OCI-LY3 (cell line): ENCODE data around the gene EIF3K.

Source experiments
- H2AFZ ChIP-seq: fragments of 200-600, 300-600 bp; shearing (Covaris generic); 2 replicates; pipeline ENCODE4 v1.6.0; 2014; ENCODE audit warnings: antibody characterized with exemption, low read depth, low read length
- H3K27ac ChIP-seq: fragments of 200-600, 300-600 bp; sonication (generic); 2 replicates; pipeline ENCODE4 v1.5.1; 2014; ENCODE audit warnings: mild to moderate bottlenecking, low read length, moderate library complexity, mixed read lengths
- H3K27me3 ChIP-seq: fragments of 200-600, 300-600 bp; sonication (generic); 2 replicates; pipeline ENCODE4 v1.6.1; 2014; ENCODE audit warnings: low read depth, low read length, mixed read lengths
- H3K36me3 ChIP-seq: fragments of 200-600, 300-600 bp; sonication (generic); replicated peaks from 2 replicates; pipeline ENCODE3; 2014; ENCODE audit warnings: low read depth, low read length, mixed read lengths
- H3K4me1 ChIP-seq: fragments of 300-600, 200-600 bp; sonication (generic); 2 replicates; pipeline ENCODE4 v1.6.1; 2014; ENCODE audit warnings: low read length, mixed read lengths
- H3K4me2 ChIP-seq: fragments of 200-600, 300-600 bp; sonication (generic); 2 replicates; pipeline ENCODE4 v1.6.1; 2014; ENCODE audit warnings: low read length, mixed read lengths
- H3K4me3 ChIP-seq: fragments of 300-600, 200-600 bp; sonication (generic); 2 replicates; pipeline ENCODE4 v1.5.1; 2014; ENCODE audit warnings: antibody characterized with exemption, mild to moderate bottlenecking, low read length, moderate library complexity
- H3K79me2 ChIP-seq: fragments of 300-600, 200-600 bp; shearing (Covaris generic); 2 replicates; pipeline ENCODE4 v1.6.1; 2014; ENCODE audit warnings: mild to moderate bottlenecking, low read length, mixed read lengths
- H3K9ac ChIP-seq: fragments of 300-600, 200-600 bp; shearing (Covaris generic); 2 replicates; pipeline ENCODE4 v1.6.0; 2014; ENCODE audit warnings: mild to moderate bottlenecking, low read length, moderate library complexity
- H3K9me3 ChIP-seq: fragments of 200-600, 300-600 bp; shearing (Covaris generic); 2 replicates; pipeline ENCODE4 v1.6.1; 2014; ENCODE audit warnings: low read length, mixed read lengths; ENCODE audit not compliant: insufficient read depth
- H4K20me1 ChIP-seq: fragments of 200-600, 300-600 bp; sonication (generic); 2 replicates; pipeline ENCODE4 v1.6.1; 2016; ENCODE audit warnings: low read length, mixed read lengths; ENCODE audit not compliant: insufficient read depth
- EZH2phosphoT487 ChIP-seq: fragments of 200-600 bp; shearing (Covaris generic); IDR thresholded peaks from 2 replicates; pipeline ENCODE4 v1.6.1; 2018; ENCODE audit warnings: antibody characterized with exemption, mixed run types, low read depth
- TF ChIP-seq, protein P1 (sequence below): fragments of 200-600, 300-600 bp; sonication (generic); IDR thresholded peaks from 2 replicates; pipeline ENCODE4 v1.5.1; 2014; ENCODE audit warnings: antibody characterized with exemption, low read length, low read depth

EIF3K gene

DNA sequence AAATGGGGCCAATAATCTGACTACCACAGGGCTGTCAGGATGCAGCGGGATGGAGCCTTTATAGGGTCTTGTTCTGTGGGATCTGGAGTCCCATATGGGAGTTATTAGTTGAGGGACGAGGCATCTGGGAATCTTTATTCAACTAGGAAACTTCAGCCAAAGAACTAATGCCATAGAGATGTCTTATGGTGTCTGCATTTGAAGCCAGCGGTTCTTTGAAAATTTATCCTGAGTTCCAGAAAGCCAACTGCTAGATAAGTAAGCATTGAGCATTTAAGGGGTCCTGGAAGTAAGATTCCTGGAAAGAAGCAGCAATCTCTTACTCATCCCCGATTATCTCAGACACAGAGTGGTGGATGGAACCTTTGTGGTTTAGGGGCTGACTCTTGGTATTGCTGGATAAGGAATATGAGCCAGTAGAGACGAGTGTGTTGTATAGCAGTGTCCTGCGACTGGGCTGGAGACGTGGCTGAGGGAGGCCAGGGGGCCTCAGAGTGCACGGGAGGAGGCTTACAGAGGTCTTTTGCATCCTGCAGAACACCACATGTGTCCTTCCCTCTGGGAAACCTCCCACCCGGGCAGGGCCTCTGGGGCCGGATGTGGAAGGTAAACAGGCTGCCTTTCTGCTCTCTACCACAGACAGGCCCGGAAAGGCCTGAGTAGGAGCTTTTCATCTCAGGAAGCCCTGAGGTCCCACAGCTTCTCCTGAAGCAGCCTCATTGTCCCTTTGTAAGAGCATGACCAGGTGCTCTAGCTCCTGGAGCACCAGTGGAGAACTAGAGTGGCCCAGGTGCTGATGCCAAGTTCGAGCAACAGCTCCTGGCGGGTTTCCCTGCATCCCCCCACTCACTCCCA is 57.3 kb downstream of the EIF3K start:
- Histone ChIP-seq H3K9ac (no peak overlapping the region; the same call in 1 of the 2 replicates), H4K20me1 (no peaks in the 10 kb centered on the region), H3K79me2 (peaks cover 90% of the 10 kb centered on the region), H3K9me3 (no peaks in the 10 kb centered on the region), H3K4me3 (no peak overlapping the region), H2AFZ (no peak overlapping the region), H3K4me1 (peaks cover 26% of the 10 kb centered on the region), H3K36me3 (peaks cover 21% of the 10 kb centered on the region), H3K27ac (peak overlapping the region; percentile 86; the same call in 1 of the 2 replicates), H3K27me3 (no peaks in the 10 kb centered on the region), H3K4me2 (peak overlapping the region; percentile 80; the same call in 1 of the 2 replicates)
- TF ChIP-seq, protein P1, sequence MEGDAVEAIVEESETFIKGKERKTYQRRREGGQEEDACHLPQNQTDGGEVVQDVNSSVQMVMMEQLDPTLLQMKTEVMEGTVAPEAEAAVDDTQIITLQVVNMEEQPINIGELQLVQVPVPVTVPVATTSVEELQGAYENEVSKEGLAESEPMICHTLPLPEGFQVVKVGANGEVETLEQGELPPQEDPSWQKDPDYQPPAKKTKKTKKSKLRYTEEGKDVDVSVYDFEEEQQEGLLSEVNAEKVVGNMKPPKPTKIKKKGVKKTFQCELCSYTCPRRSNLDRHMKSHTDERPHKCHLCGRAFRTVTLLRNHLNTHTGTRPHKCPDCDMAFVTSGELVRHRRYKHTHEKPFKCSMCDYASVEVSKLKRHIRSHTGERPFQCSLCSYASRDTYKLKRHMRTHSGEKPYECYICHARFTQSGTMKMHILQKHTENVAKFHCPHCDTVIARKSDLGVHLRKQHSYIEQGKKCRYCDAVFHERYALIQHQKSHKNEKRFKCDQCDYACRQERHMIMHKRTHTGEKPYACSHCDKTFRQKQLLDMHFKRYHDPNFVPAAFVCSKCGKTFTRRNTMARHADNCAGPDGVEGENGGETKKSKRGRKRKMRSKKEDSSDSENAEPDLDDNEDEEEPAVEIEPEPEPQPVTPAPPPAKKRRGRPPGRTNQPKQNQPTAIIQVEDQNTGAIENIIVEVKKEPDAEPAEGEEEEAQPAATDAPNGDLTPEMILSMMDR = no peak
- TF ChIP-seq EZH2phosphoT487 = no peak

DNA sequence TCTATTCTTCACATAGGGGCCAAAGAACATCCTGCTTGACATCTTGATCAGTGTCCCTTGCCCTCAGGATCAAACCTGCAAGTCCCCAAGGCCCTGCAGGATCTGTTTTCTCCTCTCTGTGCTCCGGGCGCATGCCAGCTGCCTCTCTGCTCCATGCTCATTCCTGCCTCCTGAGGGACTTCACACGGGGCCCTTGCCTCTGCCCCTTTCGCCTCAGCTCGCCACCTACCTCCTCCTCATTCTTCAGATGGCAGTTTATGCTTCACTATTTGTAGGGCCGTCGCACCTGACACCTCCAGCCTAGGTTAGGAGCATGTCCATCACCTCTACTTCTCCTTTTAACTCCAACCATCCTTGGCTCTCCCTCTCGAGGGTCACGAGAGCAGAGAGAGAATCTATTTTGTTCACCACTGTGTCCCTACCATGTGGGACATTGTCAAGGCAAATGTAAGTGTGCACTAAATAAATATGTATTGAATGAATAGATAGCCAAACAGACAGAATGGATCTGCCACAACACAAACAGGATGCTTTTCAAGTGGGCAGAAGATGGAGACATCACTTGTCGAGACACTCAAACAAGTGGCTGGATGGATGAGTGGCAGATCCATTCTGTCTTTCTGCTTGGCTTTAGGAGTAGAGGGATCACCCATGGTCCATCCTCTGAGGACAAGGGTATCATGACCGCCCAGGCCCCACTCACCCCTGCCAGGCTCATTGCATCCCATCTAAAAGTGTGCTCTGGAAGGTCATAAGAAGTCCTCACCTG is 58.1 kb downstream of the EIF3K start:
- H4K20me1 ChIP-seq = no peaks in the 10 kb centered on the region
- H3K4me3 ChIP-seq = no peak overlapping the region
- TF ChIP-seq, protein P1 = no peak
- TF ChIP-seq EZH2phosphoT487 = no peak
- peaks cover 25% of the 10 kb centered on the region for H3K36me3 ChIP-seq
- H2AFZ ChIP-seq = no peak overlapping the region
- H3K27ac ChIP-seq = no peak overlapping the region
- H3K9ac ChIP-seq = no peak overlapping the region
- peaks cover 90% of the 10 kb centered on the region for H3K79me2 ChIP-seq
- peaks cover 26% of the 10 kb centered on the region for H3K4me1 ChIP-seq
- no peaks in the 10 kb centered on the region for H3K9me3 ChIP-seq
- no peaks in the 10 kb centered on the region for H3K27me3 ChIP-seq
- no peak overlapping the region for H3K4me2 ChIP-seq

DNA sequence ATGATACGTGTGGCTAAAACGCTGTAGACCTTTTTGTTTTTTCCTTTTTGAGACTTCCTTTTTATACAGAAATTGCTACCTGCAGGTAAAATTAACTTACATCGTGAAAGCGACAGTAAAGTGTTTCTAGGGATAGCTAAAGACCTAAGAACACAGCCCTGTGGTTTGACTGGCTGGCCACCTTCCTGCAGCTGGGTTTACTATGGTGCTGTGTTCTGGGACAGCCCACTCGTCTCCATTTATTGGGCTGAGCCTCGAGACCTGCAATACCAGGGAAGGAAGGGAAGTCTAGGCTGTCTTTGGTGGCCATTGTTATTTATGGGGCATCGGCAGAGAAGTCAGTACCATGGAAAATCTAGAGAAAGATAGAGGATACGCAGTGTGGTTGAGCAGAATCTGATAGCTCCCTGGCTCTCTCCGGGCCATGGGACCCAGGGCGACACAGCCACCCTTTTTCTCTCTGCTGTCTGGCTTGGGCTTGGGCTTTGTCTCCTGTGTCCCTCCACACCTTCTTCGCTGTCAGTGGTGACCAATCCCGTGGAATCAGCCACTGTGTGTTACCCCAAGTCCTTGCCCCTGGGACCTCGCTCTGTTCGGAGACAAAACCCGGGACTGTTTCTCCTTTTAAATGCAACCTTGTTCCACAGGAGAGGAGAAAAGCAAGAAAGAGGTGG is 59.4 kb downstream of the EIF3K start:
- H3K9ac ChIP-seq = no peak overlapping the region
- H3K4me3 ChIP-seq = no peak overlapping the region
- peaks cover 93% of the 10 kb centered on the region for H3K79me2 ChIP-seq
- H3K9me3 ChIP-seq = no peaks in the 10 kb centered on the region
- H4K20me1 ChIP-seq = no peaks in the 10 kb centered on the region
- TF ChIP-seq, protein P1 = no peak
- TF ChIP-seq EZH2phosphoT487 = no peak
- H3K27ac ChIP-seq = no peak overlapping the region
- no peak overlapping the region for H3K4me2 ChIP-seq
- no peaks in the 10 kb centered on the region for H3K27me3 ChIP-seq
- peaks cover 34% of the 10 kb centered on the region for H3K36me3 ChIP-seq
- H3K4me1 ChIP-seq = peaks cover 31% of the 10 kb centered on the region
- H2AFZ ChIP-seq = no peak overlapping the region
